HepG2 (cell line): ENCODE results near the gene ELL. TPM values are rescaled to one million over a fixed set of nuclear protein-coding genes. Genes with fewer than 3 reads are reported as not detected.
A peak's percentile ranks its signal among the peaks of the same experiment; 100 is the strongest.

Experiments
- AKNA ChIP-seq: sonication (generic); formaldehyde crosslinking; IDR thresholded peaks from 2 replicates; pipeline ENCODE4 v1.4.0; 2020; ENCODE audit warnings: missing genetic modification reagents, borderline replicate concordance
- GATAD2A ChIP-seq: IDR thresholded peaks from 2 replicates; pipeline ENCODE4 v1.6.1; 2016
- RFX1 ChIP-seq: fragments of 450-650 bp; IDR thresholded peaks from 2 replicates; pipeline ENCODE4 v1.6.1; 2017
- ZBED4 ChIP-seq: sonication (generic); formaldehyde crosslinking; IDR thresholded peaks from 2 replicates; pipeline ENCODE4 v1.4.0; 2020; ENCODE audit warnings: missing genetic modification reagents, borderline replicate concordance
- ZBTB33 ChIP-seq: sonication (generic); formaldehyde crosslinking; IDR thresholded peaks from 2 replicates; pipeline ENCODE4 v1.4.0; 2020; ENCODE audit warnings: missing genetic modification reagents
- ZBTB38 ChIP-seq: sonication (generic); formaldehyde crosslinking; IDR thresholded peaks from 2 replicates; pipeline ENCODE4 v1.5.1; 2020; ENCODE audit warnings: mild to moderate bottlenecking, missing genetic modification reagents
- ZBTB42 ChIP-seq: sonication (generic); formaldehyde crosslinking; IDR thresholded peaks from 2 replicates; pipeline ENCODE4 v1.5.0; 2020; ENCODE audit warnings: mild to moderate bottlenecking, missing genetic modification reagents
- ZMAT3 ChIP-seq: sonication (generic); formaldehyde crosslinking; conservative IDR thresholded peaks from 2 replicates; pipeline ENCODE4 v1.7.0; 2021; ENCODE audit warnings: missing genetic modification reagents
- ZNF326 ChIP-seq: sonication (generic); formaldehyde crosslinking; IDR thresholded peaks from 2 replicates; pipeline ENCODE4 v1.4.0; 2020; ENCODE audit warnings: missing genetic modification reagents, borderline replicate concordance
- ZNF350 ChIP-seq: sonication (generic); formaldehyde crosslinking; IDR thresholded peaks from 2 replicates; pipeline ENCODE4 v1.4.0; 2020; ENCODE audit warnings: mild to moderate bottlenecking, low read depth, missing genetic modification reagents, borderline replicate concordance
- ZNF574 ChIP-seq: sonication (generic); formaldehyde crosslinking; IDR thresholded peaks from 2 replicates; pipeline ENCODE4 v1.4.0; 2020; ENCODE audit warnings: missing genetic modification reagents
- ZNF674 ChIP-seq: sonication (generic); formaldehyde crosslinking; IDR thresholded peaks from 2 replicates; pipeline ENCODE4 v1.5.0; 2020; ENCODE audit warnings: low read depth, mild to moderate bottlenecking, missing genetic modification reagents
- ZZZ3 ChIP-seq: sonication (generic); formaldehyde crosslinking; IDR thresholded peaks from 2 replicates; pipeline ENCODE4 v1.4.0; 2020; ENCODE audit warnings: missing genetic modification reagents, mild to moderate bottlenecking, borderline replicate concordance
- polyA plus RNA-seq, 8 experiments: library from polyadenylated mRNA; depleted of rRNA in 3 of 8; stranded (reverse) in 7 of 8; unstranded in 1 of 8; fragments of >200 nt; fragmentation: Illumina TruSeq in 4 of 8; extraction: Trizol in 4 of 8; gene quantifications; 2 replicates each; pipeline versions ENCODE4 v1.2.1 to v1.2.3, GENCODE V29; 2011 to 2016; ENCODE audit warnings: low read depth in 4 of 8, missing spikeins in 1 of 8, mixed read lengths in 1 of 8; ENCODE audit not compliant: insufficient read depth in 1 of 8
- total RNA-seq, 5 experiments: library from RNA; depleted of rRNA; stranded (reverse); fragments of >200 nt; fragmentation: Illumina TruSeq; extraction: Trizol; gene quantifications; 2 replicates each; pipeline ENCODE4 v1.2.3, GENCODE V29; 2016; ENCODE audit warnings: low read depth in 1 of 5

Gene ELL
- total and polyA plus RNA-seq, 2 of the 13 experiments (the other 11 are each of a cell fraction or from before 2014, with no cell fraction given): 3.7 to 5.4 TPM

GRCh38 chr19:18488838-18489626, 32.8 kb downstream of the ELL start (continued):
- TF ChIP-seq AKNA (CRISPR knock-in tag): no peak
- no peak for TF ChIP-seq ZZZ3 (CRISPR knock-in tag)
- TF ChIP-seq RFX1: no peak
- TF ChIP-seq ZNF350: no peak
- no peak for TF ChIP-seq ZBTB42 (CRISPR knock-in tag)
- peak; percentile 66; the same call in 1 of the 2 replicates for TF ChIP-seq ZBTB33 (CRISPR knock-in tag)
- TF ChIP-seq ZBED4: no peak
- 0 out of 2 replicates have a peak, but pooled peaks have one; percentile 37 for TF ChIP-seq ZNF574 (CRISPR knock-in tag)
- no peak for TF ChIP-seq ZMAT3 (CRISPR knock-in tag)
- no peak for TF ChIP-seq ZNF326
- TF ChIP-seq ZNF674 (CRISPR knock-in tag): no peak
- TF ChIP-seq GATAD2A (CRISPR knock-in tag): no peak
- peak; percentile 74 for TF ChIP-seq ZBTB38
